ENCODE measurements around the gene CIT. TPM values are rescaled to one million over a fixed set of nuclear protein-coding genes. Genes with fewer than 3 reads are reported as not detected.

The CIT gene
- total RNA-seq, 2 donors from 2014 or later = 5.0 to 15.9 TPM

DNA sequence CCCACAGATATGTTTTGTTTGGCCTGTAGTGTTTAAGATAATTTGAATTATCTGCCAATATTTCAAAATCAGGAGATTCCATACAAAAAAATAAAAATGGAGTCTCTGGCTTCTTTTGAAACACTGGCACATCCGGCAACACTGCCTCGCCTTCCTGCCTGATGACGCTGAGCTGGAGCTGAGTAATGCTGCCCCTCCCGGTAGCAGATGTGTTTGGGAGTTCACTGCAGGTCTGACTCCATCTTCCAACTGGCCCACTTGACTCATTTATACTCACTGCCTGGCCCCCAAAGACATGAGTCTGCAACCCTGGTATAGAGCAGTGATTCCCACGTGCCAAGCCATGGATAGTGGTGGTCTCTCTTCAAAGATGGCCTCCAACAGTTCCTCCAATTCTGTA lies 7.4 kb downstream of the CIT start:
- ATAC-seq (peak; percentile 67), DNase-seq (peak; percentile 9 to 26)
- intact Hi-C loops (cut with DNase I, micrococcal nuclease) = no loop called here

DNA sequence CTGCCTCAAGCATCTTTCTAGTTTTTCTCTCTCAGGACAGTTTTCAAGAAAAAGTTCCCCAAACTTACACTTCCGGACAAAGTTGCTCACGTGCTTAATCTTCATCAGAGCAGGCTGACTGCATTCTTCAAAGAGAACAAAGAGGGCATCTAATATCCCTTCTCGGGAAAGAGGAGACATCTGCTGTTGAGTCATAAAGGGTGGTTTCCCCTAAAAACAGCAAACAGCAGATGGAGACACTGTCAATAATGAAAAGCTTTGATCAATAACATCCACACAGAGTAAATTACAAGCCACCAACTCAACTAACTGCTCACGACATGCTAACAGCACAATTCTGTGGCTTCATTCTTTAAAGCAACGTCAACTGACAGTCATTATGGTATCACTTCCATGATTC lies 8.1 kb downstream of the CIT start:
- intact Hi-C loops (cut with DNase I, micrococcal nuclease) = no loop called here
- peak; percentile 32 for ATAC-seq
- no peak for DNase-seq

DNA sequence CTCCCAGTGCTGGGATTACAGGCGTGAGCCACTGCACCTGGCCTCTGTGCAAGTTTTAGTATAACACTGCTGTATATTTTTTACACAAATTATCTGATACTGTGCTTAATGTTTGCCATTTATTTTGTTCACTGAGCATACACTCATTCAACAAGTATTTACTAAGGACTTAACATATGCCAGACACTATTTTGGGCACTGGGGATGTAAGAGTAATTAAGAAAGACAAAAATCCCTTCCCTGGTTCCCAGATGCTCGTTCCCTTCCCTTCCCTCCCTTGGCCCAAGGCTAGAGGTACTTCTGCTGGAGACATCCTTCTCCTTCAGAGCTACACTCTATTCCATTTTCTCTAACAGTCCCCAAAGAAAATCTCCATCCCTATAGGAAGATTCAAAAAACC lies 12.5 kb downstream of the CIT start:
- ATAC-seq = no peak
- intact Hi-C loops (cut with DNase I, micrococcal nuclease) = no loop called here

DNA sequence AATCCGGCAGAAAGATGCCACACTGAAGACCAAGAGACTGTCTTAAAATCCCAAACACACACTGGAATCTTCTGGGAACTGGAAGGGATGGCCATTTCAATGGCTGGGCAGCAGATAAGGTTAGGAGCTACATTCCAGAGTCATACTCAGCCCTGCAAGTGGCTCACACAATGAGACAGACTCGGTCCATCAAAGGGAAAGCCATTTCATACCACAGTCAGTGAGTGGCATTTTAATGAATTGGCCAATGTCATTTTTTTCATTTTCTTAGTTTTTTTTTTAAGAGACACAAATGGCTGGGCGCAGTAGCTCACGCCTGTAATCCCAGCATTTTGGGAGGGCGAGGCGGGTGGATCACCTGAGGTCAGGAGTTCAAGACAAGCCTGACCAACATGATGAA lies 17.9 kb downstream of the CIT start:
- ATAC-seq = no peak
- intact Hi-C loops (cut with DNase I, micrococcal nuclease) = no loop called here
- no peak for DNase-seq

More for the DNA sequence above, 12.5 kb downstream of the CIT start:
- no peak for DNase-seq

DNA sequence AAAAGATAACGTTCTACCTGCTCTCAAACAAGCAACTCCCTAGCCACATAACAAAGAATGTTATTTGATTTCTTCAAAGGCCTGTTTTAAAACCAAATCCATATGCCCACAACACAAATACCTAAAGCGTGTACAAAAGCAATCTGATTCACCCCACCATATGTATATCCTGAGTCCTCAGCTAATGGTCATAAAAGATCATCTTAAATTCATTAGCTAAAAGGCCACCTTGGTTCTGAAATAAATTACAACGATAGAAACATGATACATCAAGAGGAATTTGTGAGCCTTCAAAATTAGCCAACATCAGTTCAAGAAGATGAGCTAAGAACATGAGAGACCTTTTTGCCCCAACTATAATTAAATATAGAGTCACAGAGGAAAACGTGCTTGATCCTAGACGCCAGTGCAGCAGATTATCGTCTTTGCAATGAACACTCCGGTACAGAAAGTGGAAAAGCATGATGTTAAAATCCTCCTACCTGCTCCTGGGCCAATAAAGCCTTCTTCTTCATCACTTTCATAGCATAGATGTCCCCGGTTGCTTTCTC lies 20.0 kb downstream of the CIT start:
- intact Hi-C loops (cut with DNase I, micrococcal nuclease) = no loop called here
- DNase-seq = no peak
- ATAC-seq = no peak

DNA sequence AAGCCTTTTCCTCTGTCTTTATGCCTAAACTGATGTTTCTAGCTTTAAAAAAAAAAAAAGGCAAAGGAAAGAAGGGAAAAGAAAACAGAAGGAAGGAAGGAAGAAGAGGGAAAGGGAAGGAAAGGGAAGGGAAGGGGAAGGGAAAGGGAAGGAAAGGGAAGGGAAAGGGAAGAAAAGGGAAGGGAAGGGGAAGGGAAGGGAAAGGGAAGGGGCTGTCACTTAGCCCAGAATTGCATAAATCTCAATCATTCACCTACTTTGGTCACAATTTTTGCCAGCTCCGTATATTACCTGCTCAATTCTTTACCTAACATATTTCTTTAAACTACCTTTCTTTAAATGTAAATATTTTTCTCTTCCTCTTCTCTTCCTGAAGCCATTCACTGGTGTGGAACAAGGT lies 26.8 kb downstream of the CIT start:
- intact Hi-C loops (cut with DNase I, micrococcal nuclease) = no loop called here
- ATAC-seq (no peak), DNase-seq (no peak)

DNA sequence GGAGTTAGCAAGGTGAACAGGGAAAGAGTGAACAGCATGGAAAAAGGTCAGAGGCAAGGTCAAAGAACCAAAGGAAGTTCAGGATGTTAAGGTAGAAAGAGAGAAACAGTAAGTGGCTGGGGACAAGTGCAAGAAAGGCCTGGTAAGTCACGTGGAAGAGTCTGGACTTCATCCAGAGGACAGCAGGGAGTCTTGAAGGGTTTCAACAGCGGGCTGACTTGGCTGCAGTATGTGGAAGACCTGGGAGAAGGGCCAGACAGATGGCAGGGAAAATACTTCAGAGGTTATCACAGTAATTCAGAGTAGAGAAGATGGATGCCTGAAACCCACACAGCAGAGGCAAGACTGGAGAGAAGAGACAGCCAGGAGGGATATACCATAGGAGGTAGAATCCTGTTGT lies 34.0 kb downstream of the CIT start:
- intact Hi-C loops (cut with DNase I, micrococcal nuclease) = no loop called here
- no peak for ATAC-seq
- no peak for DNase-seq

DNA sequence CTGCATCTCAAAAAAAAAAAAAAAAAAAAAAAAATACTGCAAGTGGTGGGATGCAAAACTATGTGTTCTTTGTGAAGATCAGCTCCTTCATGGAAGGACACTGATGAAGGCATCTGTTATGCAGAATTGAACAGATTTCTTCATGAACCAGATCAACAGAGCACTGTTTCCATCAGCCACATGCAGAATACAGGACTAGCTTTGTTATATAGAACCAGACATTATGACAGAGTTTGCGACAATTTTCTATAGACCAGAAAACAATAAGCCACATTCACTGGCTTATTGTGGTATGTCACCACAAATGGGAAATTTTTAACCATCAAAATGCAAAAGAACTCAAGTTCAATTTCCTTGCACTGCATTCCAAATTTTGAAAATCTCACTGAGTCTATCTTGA lies 34.7 kb downstream of the CIT start:
- intact Hi-C loops (cut with DNase I, micrococcal nuclease) = no loop called here
- no peak for DNase-seq
- no peak for ATAC-seq

DNA sequence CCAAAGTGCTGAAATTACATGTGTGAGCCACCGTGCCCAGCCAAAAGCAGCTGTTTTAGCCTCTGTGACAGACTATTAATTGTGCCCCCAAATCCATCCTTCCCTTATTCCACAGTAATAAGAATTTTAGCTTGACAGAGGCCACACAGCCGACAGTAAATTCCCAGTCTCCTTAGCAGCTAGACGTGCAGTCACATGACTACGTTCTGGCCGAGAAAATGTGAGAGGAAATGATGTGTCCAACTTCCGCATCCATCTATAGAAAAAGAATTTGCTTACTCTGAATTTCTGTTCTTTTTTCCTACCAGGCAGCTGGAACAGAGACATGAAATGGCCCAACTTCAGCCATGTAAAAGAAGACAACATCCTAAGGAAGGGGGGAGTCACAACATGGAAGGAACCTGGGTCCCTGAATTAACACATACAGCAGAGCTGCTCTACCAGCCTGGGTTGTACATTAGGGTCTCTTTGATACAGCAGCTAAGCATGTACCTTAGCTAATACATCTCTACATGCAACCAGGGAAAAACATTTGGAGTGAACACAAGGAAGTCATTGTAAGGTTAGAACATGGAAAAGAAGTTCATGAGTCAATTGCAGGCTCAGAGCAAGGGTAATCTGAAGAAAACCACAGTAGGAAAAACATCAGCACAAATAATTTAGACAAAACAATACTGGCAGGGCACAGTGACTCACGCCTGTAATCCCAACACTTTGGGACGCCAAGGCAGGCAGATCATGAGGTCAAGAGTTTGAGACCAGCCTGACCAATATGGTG lies 35.5 kb downstream of the CIT start:
- intact Hi-C loops (cut with DNase I, micrococcal nuclease) = no loop called here
- ATAC-seq = no peak

DNA sequence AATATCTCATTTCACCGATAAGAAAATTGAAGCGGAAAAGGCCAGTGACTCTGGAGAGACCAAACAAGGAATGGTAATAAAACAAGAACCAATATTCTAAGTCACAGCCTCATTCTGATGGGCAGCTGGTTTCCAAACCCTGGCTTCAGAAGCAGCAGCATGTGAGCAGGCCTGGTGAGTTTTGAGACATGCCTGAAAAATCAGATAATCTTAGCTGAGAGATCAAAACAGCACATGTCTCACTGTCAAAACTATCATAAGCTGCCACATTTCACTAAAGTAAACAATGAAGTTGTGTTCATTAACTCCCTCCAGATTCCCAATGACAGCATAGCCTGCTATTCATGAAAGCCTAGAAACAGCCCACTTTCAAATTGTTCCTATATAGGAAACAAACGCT lies 36.5 kb downstream of the CIT start:
- no peak for DNase-seq

More for the DNA sequence above, 35.5 kb downstream of the CIT start:
- DNase-seq = no peak

DNA sequence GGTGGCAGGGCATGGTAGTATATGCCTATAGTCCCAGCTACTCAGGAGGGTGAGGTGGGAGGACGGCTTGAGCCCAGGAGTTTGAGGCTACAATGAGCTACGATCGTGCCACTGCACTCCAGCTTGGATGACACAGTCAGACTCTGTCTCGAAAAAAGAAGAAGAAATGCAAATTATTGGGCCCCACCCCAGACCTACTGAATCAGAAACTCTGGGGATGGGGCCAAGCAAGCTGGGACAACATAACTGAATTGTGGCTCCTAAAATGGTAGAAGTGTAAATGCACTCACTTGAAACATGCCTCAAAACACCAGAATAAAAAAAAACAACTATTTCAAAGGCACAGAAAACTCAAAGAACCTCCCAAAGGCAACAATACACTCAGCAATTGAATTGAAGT lies 37.0 kb downstream of the CIT start:
- DNase-seq = no peak
- ATAC-seq = no peak
- intact Hi-C loops (cut with DNase I, micrococcal nuclease) = no loop called here

More for the DNA sequence above, 36.5 kb downstream of the CIT start:
- intact Hi-C loops (cut with DNase I, micrococcal nuclease) = no loop called here
- no peak for ATAC-seq

DNA sequence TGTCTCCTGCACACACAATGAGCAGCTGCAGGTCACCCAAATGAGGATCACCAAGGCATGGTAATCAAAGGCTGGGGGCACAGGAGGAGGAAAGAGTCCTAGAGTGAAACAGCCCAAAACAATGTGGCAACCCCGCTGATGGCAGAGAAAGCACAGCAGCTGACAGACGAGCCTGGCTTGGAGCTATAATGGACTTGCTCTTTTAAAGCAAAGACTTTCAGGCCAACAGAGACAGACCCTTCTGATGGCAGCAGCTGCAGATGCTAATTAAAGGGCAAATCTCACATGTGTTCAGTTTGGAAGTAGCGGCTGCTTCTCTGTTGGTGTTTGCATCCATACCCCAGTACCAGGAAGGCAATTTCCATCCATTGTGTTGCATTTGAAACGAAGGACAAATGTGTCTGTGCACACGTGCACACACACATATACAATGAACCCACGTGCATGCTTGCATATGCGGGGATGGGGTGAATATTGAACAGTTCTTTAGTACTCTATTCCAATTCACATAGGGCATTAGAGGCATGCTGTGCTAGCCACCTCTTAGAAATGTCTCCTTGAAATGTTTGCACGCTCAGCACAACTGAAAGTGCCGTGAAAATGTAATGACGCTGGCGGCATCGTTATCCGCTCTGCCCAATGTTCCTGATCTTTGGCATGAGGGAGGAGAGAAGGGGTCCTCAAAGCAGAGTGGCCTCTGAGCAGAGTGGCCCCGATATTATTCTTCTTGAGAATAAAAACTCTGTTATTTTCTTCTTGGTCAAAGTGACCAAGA lies 38.1 kb downstream of the CIT start:
- intact Hi-C loops (cut with DNase I, micrococcal nuclease) = no loop called here
- DNase-seq = no peak
- ATAC-seq = no peak

DNA sequence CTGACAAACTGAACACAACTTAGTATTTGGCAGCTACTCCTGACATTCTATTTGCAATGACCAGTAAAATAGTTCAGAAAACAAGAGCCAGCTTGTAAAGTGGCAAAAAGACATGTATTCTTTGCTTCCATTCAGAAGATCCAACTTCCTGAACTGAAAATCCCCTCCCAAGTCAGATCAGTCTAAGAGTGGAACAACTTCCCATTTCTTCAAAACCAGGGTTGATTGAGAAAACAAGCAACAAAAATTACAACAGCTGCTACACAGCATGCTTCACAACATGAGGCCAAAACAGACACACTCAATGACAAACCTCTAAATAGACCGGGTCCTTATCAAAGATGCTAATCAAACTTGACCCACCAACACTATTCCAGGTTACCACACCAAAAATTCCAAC lies 40.3 kb downstream of the CIT start:
- no peak for ATAC-seq
- no peak for DNase-seq
- intact Hi-C loops (cut with DNase I, micrococcal nuclease) = no loop called here

DNA sequence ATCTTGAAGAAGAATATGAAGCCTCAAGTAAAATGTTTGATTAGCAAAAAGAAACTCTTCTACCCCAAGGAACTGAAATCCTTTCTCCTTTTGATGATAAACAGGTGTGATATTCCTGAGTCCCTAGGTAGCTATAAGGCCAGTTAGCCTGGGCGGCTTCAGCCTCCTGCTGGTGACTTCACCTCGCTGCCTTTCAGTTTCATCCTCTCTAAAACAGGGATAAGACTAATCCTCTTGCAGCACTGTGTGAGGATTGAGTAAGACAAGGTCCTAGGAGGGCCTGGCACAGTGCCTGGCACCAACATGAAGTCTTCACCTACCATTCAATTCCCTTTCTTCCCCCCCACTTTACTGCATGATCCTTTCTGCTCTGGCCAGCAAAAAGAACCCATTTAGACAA lies 42.1 kb downstream of the CIT start:
- intact Hi-C loops (cut with DNase I, micrococcal nuclease) = no loop called here
- ATAC-seq = no peak
- DNase-seq = no peak

DNA sequence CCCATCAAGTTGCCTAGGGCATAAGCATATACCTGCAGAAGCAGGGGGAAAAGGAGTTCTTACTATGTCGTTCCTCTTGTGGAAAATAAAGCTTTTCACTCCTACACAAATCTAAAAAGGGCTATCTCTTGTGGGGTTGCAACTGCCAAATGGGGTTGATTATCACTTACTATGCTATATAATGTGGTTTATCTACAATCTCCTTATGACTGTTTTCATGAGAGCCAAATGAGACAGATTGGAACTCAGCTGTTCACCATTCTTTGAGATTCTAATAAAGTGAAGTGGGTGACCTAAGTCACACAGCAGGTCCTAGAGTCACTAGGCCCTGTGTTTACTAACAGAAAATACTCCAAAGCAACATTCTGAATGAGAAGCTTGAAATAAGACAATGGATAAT lies 47.7 kb downstream of the CIT start:
- ATAC-seq (no peak), DNase-seq (no peak)
- intact Hi-C loops (cut with DNase I, micrococcal nuclease) = no loop called here

DNA sequence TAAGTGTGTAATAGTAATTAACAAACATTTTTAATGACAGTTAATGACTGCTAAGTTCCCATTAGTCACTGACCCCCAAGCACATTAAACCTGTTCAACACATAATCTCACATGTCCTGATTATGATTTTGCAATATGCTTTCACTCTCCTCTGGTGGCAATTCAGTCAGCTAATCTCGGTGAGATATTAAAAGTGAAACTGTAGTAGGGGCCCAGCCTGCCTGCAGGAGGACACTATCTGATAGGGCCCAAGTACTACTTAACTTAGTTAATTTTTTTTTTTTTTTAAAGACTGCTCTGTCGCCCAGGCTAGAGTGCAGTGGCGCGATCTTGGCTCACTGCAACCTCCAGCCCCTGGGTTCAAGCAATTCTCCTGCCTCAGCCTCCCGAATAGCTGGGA lies 48.8 kb downstream of the CIT start:
- DNase-seq (no peak), ATAC-seq (no peak)
- intact Hi-C loops (cut with DNase I, micrococcal nuclease) = no loop called here

DNA sequence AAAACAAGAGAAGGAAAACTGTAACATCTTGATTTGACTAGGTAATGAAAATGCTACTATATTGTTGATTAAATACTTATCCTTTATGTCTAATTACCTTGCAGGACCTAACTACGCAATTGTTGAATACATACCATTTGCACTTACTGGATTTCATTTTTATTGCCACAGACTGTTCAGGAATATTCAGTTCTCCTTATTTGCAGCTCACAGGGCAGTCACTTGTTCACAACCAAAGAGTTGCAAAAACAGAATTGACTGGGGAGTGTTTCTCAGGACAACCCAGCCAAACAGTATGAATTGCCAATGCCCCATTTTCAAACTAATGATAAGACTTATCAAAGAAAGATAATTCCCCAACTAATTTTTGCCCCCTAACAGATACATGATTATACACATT lies 49.4 kb downstream of the CIT start:
- no peak for DNase-seq
- intact Hi-C loops (cut with DNase I, micrococcal nuclease) = no loop called here
- no peak for ATAC-seq

DNA sequence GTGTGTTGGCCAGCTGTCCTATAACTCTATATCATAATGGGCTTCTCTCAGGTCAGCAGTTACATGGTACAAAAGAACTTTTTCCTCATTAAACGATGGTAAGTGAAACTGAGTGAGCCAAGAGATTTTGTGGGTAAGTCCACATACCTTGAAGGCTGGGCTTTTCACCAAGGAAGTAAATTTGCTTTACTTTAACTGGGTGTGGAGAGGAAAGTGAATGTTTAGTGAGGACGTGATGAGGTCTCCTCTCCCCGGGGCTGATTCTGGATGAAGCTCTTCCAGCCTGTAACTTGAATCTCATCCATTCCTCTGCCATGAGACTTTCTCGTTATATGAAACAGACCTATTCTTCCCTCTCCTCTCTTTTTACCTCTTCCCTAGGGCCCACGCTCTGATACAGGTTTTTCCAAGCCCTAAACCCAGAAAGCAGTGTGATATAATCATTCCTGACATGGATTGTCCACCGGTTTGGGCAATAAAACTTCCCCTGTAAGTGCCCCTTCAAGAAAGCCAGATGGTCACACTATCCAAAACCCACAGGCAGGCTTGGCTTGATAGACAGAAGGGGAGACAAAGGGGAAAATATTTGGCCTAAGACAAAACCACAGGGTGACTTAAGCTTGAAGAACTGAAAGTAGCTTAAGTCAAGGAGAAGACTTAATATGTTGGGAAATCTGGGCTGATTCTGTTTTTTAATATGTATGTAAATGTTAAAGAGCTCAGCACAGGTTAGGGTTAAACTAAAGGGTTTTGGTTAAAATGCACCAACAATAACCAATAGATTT lies 50.3 kb downstream of the CIT start:
- no peak for ATAC-seq
- intact Hi-C loops (cut with DNase I, micrococcal nuclease) = no loop called here
- DNase-seq = no peak

DNA sequence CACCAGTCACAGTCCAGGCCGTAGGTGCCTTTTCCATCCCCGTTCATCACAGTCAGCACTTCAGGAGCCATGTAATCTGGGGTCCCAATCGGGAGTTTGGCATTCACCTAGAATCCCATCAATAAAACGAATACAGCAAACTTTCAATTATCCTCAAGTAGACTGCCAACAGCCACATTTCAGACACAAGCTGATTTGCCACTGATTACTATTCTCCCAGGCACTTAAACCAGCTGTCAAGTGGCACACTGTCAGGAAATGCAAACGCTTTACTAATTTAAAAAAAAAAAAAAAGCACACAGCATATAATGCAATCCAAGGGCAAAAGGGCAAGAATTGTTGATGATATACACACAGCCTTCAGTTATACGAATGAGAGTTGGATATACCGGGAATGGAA lies 51.9 kb downstream of the CIT start:
- intact Hi-C loops (cut with DNase I, micrococcal nuclease) = no loop called here
- ATAC-seq (no peak), DNase-seq (no peak)

DNA sequence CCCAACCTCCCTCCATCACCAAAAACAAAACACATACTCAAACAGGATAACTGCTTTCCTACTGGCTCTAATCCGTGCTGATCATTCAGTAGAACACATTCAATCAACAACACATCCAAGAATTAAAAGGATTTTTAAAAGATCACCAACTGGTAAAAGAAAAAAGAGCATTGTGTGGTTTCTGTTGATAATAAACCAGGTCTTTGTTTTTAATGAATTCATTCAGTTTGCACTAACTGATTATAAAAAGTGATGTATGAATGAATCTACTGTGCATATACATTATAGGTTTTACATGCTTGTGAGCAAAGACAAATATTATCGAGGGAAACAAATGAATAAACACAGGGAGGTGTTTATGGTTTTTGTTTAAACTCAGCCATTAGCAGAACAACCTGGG lies 55.1 kb downstream of the CIT start:
- no peak for DNase-seq
- intact Hi-C loops (cut with DNase I, micrococcal nuclease) = no loop called here
- ATAC-seq = no peak

Measured in left colon (tissue), 2 donors.